Body of pancreas (tissue), 4 donors: ENCODE measurements around the gene EWSR1. TPM values are rescaled to one million over a fixed set of nuclear protein-coding genes. Genes with fewer than 3 reads are reported as not detected.

ENCODE experiments used
- ATAC-seq: fragments of 150-250 bp; one replicate; pipeline ENCODE4 v1.9.1; 2016
- DNase-seq, 4 donors: peaks; one replicate each; pipeline ENCODE4 v3.0.0-alpha.2; 2019
- H3K27ac ChIP-seq, 4 donors: fragments of 200-600 bp; sonication (generic); 1 replicate in 3 of 4; 2 replicates in 1 of 4; pipeline versions ENCODE4 v1.5.1 to v1.6.1; 2016 to 2019; ENCODE audit warnings: mild to moderate bottlenecking in 1 of 4, mixed read lengths in 1 of 4, moderate library complexity in 1 of 4
- H3K27me3 ChIP-seq, 2 donors: fragments of 200-600 bp; sonication (generic); one replicate each; pipeline ENCODE4 v1.6.0; 2016; ENCODE audit warnings: mild to moderate bottlenecking in 1 of 2
- H3K36me3 ChIP-seq, 2 donors: fragments of 200-600 bp; sonication (generic); replicated peaks in 1 of 2; 2 replicates each; pipeline ENCODE4 v1.5.1; 2016; ENCODE audit warnings: low read depth in 2 of 2; ENCODE audit not compliant: insufficient read depth in 1 of 2
- H3K4me1 ChIP-seq: fragments of 200-600 bp; sonication (generic); one replicate; pipeline ENCODE4 v1.6.0; 2016
- H3K4me3 ChIP-seq, 2 donors: fragments of 200-600 bp; sonication (generic); 1 replicate in 1 of 2; 2 replicates in 1 of 2; pipeline ENCODE4 v1.5.1; 2016 to 2019
- H3K9me3 ChIP-seq, 3 donors: fragments of 200-600 bp; sonication (generic); 1 replicate in 2 of 3; 2 replicates in 1 of 3; pipeline ENCODE4 v1.5.1; 2016
- POLR2A ChIP-seq, 3 donors: fragments of 450-650 bp; IDR thresholded peaks; one replicate each; pipeline ENCODE4 v1.6.1; 2016; ENCODE audit warnings: antibody characterized with exemption in 3 of 3, mild to moderate bottlenecking in 2 of 3
- WGBS, 2 donors: methylation state at CpG; one replicate each; pipeline ENCODE4 v1.1.5; 2017; 5-methylcytosine and 5-hydroxymethylcytosine counted together
- intact Hi-C: fragments of 100-400 bp; cut with DNase I; formaldehyde crosslinking; loops from one replicate; pipeline ENCODE4 v1.15.1; 2023
- total RNA-seq, 2 donors: library from RNA; depleted of rRNA; stranded (reverse); fragments of >200 nt; gene quantifications; one replicate each; pipeline ENCODE4 v1.1.0, GENCODE V29; 2016
- TF ChIP-seq, protein P1 (sequence below), 7 experiments: fragments of 450-650 bp in 4 of 7; fragments of 200-600 bp in 3 of 7; sonication (generic) in 3 of 7; IDR thresholded peaks; one replicate each; pipeline ENCODE4 v1.5.1; 2016 to 2019; ENCODE audit warnings: antibody characterized with exemption in 7 of 7

EWSR1 gene
- total RNA-seq, 2 donors from 2014 or later = 142 to 175 TPM

DNA sequence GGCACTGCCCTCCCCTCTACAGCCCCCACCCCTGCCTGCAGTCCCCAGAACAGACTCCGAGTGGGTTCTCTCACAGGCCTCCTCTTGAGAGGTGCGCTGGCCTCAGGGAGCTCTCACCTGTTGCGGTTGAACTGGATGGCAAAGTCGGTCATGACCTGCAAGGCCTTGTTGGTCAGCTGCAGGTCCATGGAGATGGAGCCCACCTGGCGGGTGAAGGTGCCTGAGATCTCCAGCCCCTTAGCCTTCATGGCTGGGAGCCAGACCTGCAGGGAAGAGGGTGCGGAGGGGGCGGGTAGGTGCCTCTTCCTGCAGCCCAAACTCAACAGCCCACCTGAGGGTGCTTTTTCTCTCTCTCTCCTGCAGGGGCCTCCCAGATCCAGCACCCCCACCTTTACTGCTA is 66.1 kb downstream of the EWSR1 start:
- Histone ChIP-seq H3K9me3 (no peaks in the 10 kb centered on the region), H3K27ac (no peak overlapping the region), H3K4me3 (no peak overlapping the region), H3K36me3 (peaks cover 8 to 43% of the 10 kb centered on the region in 2 donors), H3K27me3 (no peaks in the 10 kb centered on the region), H3K4me1 (no peaks in the 10 kb centered on the region)
- no peak for ATAC-seq
- DNase-seq = no peak
- 93 to 100% methylated on average over 1 to 7 of the region's 7 CpGs for WGBS, 2 donors
- no peak for TF ChIP-seq POLR2A (IDR thresholded peaks at IDR 0.05)
- TF ChIP-seq, protein P1, sequence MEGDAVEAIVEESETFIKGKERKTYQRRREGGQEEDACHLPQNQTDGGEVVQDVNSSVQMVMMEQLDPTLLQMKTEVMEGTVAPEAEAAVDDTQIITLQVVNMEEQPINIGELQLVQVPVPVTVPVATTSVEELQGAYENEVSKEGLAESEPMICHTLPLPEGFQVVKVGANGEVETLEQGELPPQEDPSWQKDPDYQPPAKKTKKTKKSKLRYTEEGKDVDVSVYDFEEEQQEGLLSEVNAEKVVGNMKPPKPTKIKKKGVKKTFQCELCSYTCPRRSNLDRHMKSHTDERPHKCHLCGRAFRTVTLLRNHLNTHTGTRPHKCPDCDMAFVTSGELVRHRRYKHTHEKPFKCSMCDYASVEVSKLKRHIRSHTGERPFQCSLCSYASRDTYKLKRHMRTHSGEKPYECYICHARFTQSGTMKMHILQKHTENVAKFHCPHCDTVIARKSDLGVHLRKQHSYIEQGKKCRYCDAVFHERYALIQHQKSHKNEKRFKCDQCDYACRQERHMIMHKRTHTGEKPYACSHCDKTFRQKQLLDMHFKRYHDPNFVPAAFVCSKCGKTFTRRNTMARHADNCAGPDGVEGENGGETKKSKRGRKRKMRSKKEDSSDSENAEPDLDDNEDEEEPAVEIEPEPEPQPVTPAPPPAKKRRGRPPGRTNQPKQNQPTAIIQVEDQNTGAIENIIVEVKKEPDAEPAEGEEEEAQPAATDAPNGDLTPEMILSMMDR (IDR thresholded peaks at IDR 0.05) = no peak
- intact Hi-C loops = no loop called here

DNA sequence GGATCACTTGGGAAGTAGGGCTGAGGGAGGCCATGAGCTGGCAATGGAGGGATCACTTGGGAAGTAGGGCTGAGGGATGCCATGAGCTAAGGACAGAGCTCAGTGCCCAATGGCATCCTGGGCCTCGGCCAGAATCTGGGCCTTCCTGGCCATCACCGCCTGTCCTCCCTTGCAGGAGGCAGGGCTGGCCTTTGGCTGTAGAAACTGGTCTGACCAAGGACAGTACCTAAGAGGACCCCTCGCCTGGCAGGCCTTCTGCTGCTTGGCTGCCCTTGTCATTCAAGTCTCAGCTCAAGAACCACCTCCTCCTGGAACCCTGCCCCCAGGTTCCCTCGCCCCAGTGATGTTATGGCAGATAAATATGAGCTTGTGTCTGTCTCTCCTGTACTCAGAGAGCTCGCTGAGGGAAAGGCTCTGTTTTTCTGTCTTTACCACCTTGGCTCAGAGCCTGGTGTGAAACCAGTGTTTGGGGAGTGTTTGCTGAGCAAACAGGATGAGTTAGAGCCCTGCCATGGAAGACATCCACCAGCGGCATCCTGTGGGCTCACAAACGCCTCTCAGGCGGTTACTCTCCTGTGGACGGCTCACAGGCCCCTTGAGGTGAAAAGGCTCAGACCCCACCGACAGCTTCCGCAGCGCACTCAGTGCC is 66.8 kb downstream of the EWSR1 start:
- TF ChIP-seq, protein P1 (IDR thresholded peaks at IDR 0.05) = no peak
- TF ChIP-seq POLR2A (IDR thresholded peaks at IDR 0.05) = no peak
- DNase-seq (no peak), ATAC-seq (no peak)
- Histone ChIP-seq H3K27me3 (no peaks in the 10 kb centered on the region), H3K36me3 (peaks cover 8 to 37% of the 10 kb centered on the region in 2 donors), H3K4me1 (no peaks in the 10 kb centered on the region), H3K4me3 (no peak overlapping the region), H3K9me3 (no peaks in the 10 kb centered on the region), H3K27ac (no peak overlapping the region)
- intact Hi-C loops = no loop called here
- WGBS, 2 donors = 83 to 84% methylated on average over 7 to 12 of the region's 12 CpGs

DNA sequence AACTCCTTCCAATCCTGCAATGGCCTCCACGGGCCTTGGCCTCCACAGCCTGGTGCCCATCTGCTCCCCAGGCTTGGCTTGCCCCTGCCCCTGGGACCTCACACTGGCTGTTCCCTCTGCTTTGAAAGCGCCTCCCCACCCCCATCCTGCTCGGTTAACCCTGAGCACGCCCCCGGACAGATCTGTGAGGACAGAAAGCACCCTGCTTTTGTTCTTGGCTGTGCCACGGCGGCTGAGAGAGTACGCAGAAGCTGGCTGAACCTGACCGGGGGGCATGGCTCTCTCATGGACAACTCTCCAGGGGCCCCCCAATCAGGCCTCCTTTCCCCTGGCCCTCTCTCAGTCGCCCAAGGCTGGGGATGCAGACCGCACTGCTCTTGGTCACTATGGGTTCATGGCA is 67.6 kb downstream of the EWSR1 start:
- no peak for DNase-seq
- Histone ChIP-seq H3K27me3 (no peaks in the 10 kb centered on the region), H3K4me1 (no peaks in the 10 kb centered on the region), H3K36me3 (peaks cover 8 to 33% of the 10 kb centered on the region in 2 donors), H3K9me3 (no peaks in the 10 kb centered on the region), H3K27ac (no peak overlapping the region), H3K4me3 (no peak overlapping the region)
- TF ChIP-seq, protein P1 (IDR thresholded peaks at IDR 0.05) = no peak
- TF ChIP-seq POLR2A (IDR thresholded peaks at IDR 0.05) = no peak
- intact Hi-C loops = no loop called here
- ATAC-seq = no peak
- 91 to 93% methylated on average over 11 of the region's 11 CpGs for WGBS, 2 donors

DNA sequence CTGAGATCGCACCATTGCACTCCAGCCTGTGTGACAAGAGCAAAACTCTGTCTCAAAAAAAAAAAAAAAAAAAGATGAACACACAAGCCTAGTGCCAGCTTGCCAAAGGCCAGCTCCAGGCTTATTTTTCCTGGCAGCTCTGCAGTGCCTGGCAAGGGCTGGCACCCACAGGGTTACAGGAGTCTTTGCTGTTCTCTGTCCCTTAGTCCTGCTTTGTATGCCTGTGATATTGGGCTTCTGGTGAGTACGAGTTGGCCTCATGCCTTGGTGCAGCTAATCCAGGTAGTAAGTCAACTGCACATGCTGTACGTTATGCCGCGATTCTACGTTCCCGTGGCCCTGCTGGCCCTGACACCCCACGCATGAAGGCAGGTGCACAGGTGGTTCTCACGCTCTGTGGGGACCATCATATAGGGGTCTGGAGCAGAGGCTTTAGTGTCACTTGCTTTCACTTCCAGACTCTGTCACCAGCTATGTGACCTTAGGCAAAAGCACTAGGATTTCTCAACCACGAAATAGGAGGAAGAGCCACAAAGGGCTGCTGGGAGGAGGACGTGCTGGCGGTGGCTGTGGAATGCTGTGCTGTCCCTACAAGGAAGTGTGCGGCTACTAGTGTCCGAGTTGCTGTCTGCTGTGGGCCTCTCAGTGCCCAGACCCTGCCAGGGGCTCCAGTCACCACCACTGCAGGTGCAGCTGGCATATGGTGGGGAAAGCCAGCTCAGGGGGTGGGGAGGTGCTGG is 68.9 kb downstream of the EWSR1 start:
- no peak for DNase-seq

More for the DNA sequence above, 68.9 kb downstream of the EWSR1 start:
- H3K9me3 ChIP-seq = no peaks in the 10 kb centered on the region
- 79 to 91% methylated on average over 9 to 14 of the region's 14 CpGs for WGBS, 2 donors
- intact Hi-C loops = no loop called here
- peaks cover 8 to 34% of the 10 kb centered on the region in 2 donors for H3K36me3 ChIP-seq
- no peak for ATAC-seq
- peaks cover 12% of the 10 kb centered on the region for H3K4me1 ChIP-seq
- H3K4me3 ChIP-seq = no peak overlapping the region
- no peak for TF ChIP-seq POLR2A (IDR thresholded peaks at IDR 0.05)
- TF ChIP-seq, protein P1 (IDR thresholded peaks at IDR 0.05) = no peak
- H3K27ac ChIP-seq = no peak overlapping the region
- no peaks in the 10 kb centered on the region for H3K27me3 ChIP-seq
